ENCODE results near the gene PPFIA1.
A peak's percentile ranks its signal among the peaks of the same experiment; 100 is the strongest.

Gene PPFIA1

GRCh38 chr11:70411713-70412452, 141.4 kb downstream of the PPFIA1 start:
- DNase-seq (ENCODE audit: low spot score) (no peak), FAIRE-seq (no peak)

GRCh38 chr11:70413151-70413550, 142.7 kb downstream of the PPFIA1 start:
- DNase-seq (ENCODE audit: low spot score) (no peak), FAIRE-seq (no peak)

GRCh38 chr11:70414341-70415100, 144.0 kb downstream of the PPFIA1 start:
- FAIRE-seq = no peak

GRCh38 chr11:70415191-70415590, 144.7 kb downstream of the PPFIA1 start:
- DNase-seq (ENCODE audit: low spot score) (no peak), FAIRE-seq (no peak)

More at GRCh38 chr11:70414341-70415100, 144.0 kb downstream of the PPFIA1 start:
- DNase-seq (ENCODE audit: low spot score) = no peak

GRCh38 chr11:70415642-70416395, 145.3 kb downstream of the PPFIA1 start:
- DNase-seq (ENCODE audit: low spot score) = no peak
- FAIRE-seq = no peak

- FAIRE-seq = no peak
- DNase-seq (ENCODE audit: low spot score) = no peak
Measured at GRCh38 chr11:70416881-70417280, 146.4 kb downstream of the PPFIA1 start.

GRCh38 chr11:70418130-70418529, 147.6 kb downstream of the PPFIA1 start:
- DNase-seq (ENCODE audit: low spot score) (no peak), FAIRE-seq (no peak)

GRCh38 chr11:70419307-70420007, 149.0 kb downstream of the PPFIA1 start:
- FAIRE-seq = no peak

GRCh38 chr11:70420008-70420464, 149.5 kb downstream of the PPFIA1 start:
- FAIRE-seq = no peak
- DNase-seq (ENCODE audit: low spot score) = peak; percentile 58

More at GRCh38 chr11:70419307-70420007, 149.0 kb downstream of the PPFIA1 start:
- no peak for DNase-seq (ENCODE audit: low spot score)

GRCh38 chr11:70420496-70420895, 150.0 kb downstream of the PPFIA1 start:
- FAIRE-seq (no peak), DNase-seq (ENCODE audit: low spot score) (no peak)

GRCh38 chr11:70421123-70421522, 150.6 kb downstream of the PPFIA1 start:
- DNase-seq (ENCODE audit: low spot score) (no peak), FAIRE-seq (no peak)

- DNase-seq (ENCODE audit: low spot score) = no peak
- no peak for FAIRE-seq
Measured at GRCh38 chr11:70422692-70423522, 152.4 kb downstream of the PPFIA1 start.

GRCh38 chr11:70423523-70424505, 153.3 kb downstream of the PPFIA1 start:
- FAIRE-seq = peak; percentile 62
- DNase-seq (ENCODE audit: low spot score) = peak; percentile 72

GRCh38 chr11:70424765-70425344, 154.4 kb downstream of the PPFIA1 start:
- DNase-seq (ENCODE audit: low spot score) (no peak), FAIRE-seq (no peak)

GRCh38 chr11:70427436-70427835, 156.9 kb downstream of the PPFIA1 start:
- no peak for DNase-seq (ENCODE audit: low spot score)
- FAIRE-seq = no peak

GRCh38 chr11:70428701-70429427, 158.4 kb downstream of the PPFIA1 start:
- DNase-seq (ENCODE audit: low spot score) = no peak
- FAIRE-seq = no peak

GRCh38 chr11:70429428-70429705, 158.9 kb downstream of the PPFIA1 start:
- FAIRE-seq = no peak
- DNase-seq (ENCODE audit: low spot score) = no peak

Measured in urothelium cell line (cell line).